Heart left ventricle (tissue), 16 donors: ENCODE data around the gene CYP19A1. TPM values are rescaled to one million over a fixed set of nuclear protein-coding genes. Genes with fewer than 3 reads are reported as not detected.
A peak's percentile ranks its signal among the peaks of the same experiment; 100 is the strongest.

Source experiments
- ATAC-seq, 4 donors: fragments of 200-7000 bp; cut with Tn5 transposase; one replicate each; pipeline ENCODE4 v1.9.1; 2020 to 2022; ENCODE audit warnings: moderate library complexity in 4 of 4, mild to moderate bottlenecking in 3 of 4, moderate number of reproducible peaks in 1 of 4
- DNase-seq, 5 donors: peaks; one replicate each; pipeline ENCODE4 v3.0.0-alpha.2; 2020
- H3K27ac ChIP-seq, 12 donors: fragments of 200-600 bp; sonication (generic) in 4 of 12; one replicate each; pipeline versions ENCODE4 v1.5.0 to v1.8.0; 2016 to 2022; ENCODE audit warnings: mild to moderate bottlenecking in 2 of 12
- H3K27me3 ChIP-seq, 9 donors: fragments of 200-600 bp; sonication (generic) in 2 of 9; one replicate each; pipeline versions ENCODE4 v1.5.1 to v1.8.0; 2016 to 2022; ENCODE audit warnings: mild to moderate bottlenecking in 3 of 9
- H3K36me3 ChIP-seq, 9 donors: fragments of 200-600 bp; sonication (generic) in 2 of 9; one replicate each; pipeline versions ENCODE4 v1.5.0 to v1.8.0; 2018 to 2022; ENCODE audit warnings: mild to moderate bottlenecking in 2 of 9
- H3K4me1 ChIP-seq, 12 donors: fragments of 200-600 bp; sonication (generic) in 4 of 12; one replicate each; pipeline versions ENCODE4 v1.5.0 to v1.8.0; 2016 to 2022; ENCODE audit warnings: mild to moderate bottlenecking in 3 of 12
- H3K4me3 ChIP-seq, 12 donors: fragments of 200-600 bp; sonication (generic) in 4 of 12; one replicate each; pipeline versions ENCODE4 v1.5.0 to v1.8.0; 2017 to 2022; ENCODE audit warnings: mild to moderate bottlenecking in 9 of 12, moderate library complexity in 4 of 12
- H3K9me3 ChIP-seq, 12 donors: fragments of 200-600 bp; sonication (generic) in 4 of 12; one replicate each; pipeline versions ENCODE4 v1.5.0 to v1.8.0; 2016 to 2022; ENCODE audit warnings: mild to moderate bottlenecking in 1 of 12
- CTCF ChIP-seq, 12 donors: fragments of 200-600 bp; sonication (generic) in 4 of 12; IDR thresholded peaks; one replicate each; pipeline versions ENCODE4 v1.5.0 to v1.8.0; 2018 to 2022; ENCODE audit warnings: antibody characterized with exemption in 12 of 12, mild to moderate bottlenecking in 5 of 12
- POLR2A ChIP-seq, 2 donors: fragments of 450-650 bp; IDR thresholded peaks; one replicate each; pipeline ENCODE4 v1.6.1; 2017; ENCODE audit warnings: antibody characterized with exemption in 2 of 2, mild to moderate bottlenecking in 2 of 2, moderate library complexity in 2 of 2
- WGBS, 4 donors: extraction: QIAGEN DNeasy Blood & Tissue Kit in 2 of 4; methylation state at CpG; one replicate each; pipeline versions ENCODE4 v1.1.5 to v1.1.7; 2013 to 2018; 5-methylcytosine and 5-hydroxymethylcytosine counted together
- intact Hi-C, 10 donors: fragments of 100-400 bp; cut with DNase I; formaldehyde crosslinking; loops; one replicate each; pipeline versions ENCODE4 v1.11.1 to v1.14.2; 2022
- polyA plus RNA-seq, 2 donors: library from polyadenylated mRNA; stranded (reverse); fragments of 200-250 nt; gene quantifications; one replicate each; pipeline ENCODE4 v1.2.3, GENCODE V29; 2013
- total RNA-seq, 9 donors: library from RNA; depleted of rRNA in 2 of 9; stranded (reverse); fragments of >200 nt in 2 of 9; fragmentation: NEBNext Ultra II Directional in 3 of 9; extraction: Animal tissue kit (Norgen Biotek cat#: 25700) in 3 of 9; gene quantifications; one replicate each; pipeline versions ENCODE4 v1.1.0 to v1.2.4, GENCODE V29; 2016 to 2023
- donor health status: ischemic (EF 13 %, LVEDD 7.1; RV severe dilation, severe dysfunction).
- donor health status: healthy with polysubstance abuse.
- donor health status: DM: no; HTN: yes; CAD: no.
- donor health status: DM: no; HTN: no; CAD: no.
- donor health status: ischemic (EF 25% LVEDD 6.9; RV normal size, moderate dysfunction).
- donor health status: ischemic (EF 25% LVEDD 5.7; RV mildly dilated, moderate dysfunction).
- donor health status: healthy.
- donor health status: DM: yes; HTN: yes; CAD: no.
- donor health status: ischemic (EF 35%, LVEDD 5.7; RV mildly dilated, moderate dysfunction).
- donor health status: nonischemic (EF 11% LVEDD 7.7; RV severe dilation, severe dysfunction).
- donor health status: DM: yes; HTN: yes; CAD: no.
- donor health status: PGD.
- donor health status: ischemic (EF 29% LVEDD 5.4; RV normal size, mild dysfunction).
- donor health status: nonischemic (EF 23%, LVEDD 6.1; RV moderate dilation, normal function).

The CYP19A1 gene
- total and polyA plus RNA-seq, 11 donors = 0.15 to 5.4 (median 0.60) TPM

GRCh38 chr15:51266656-51267050, 71.7 kb downstream of the CYP19A1 start:
- DNase-seq (no peak), ATAC-seq (peak in 1 of 4 donors; percentile 17)
- H3K27me3 ChIP-seq = peaks cover 0 to 29% (median 0%) of the 10 kb centered on the region in 9 donors
- peaks cover 0 to 21% (median 6%) of the 10 kb centered on the region in 12 donors for H3K4me1 ChIP-seq
- peak overlapping the region in 1 of 12 donors; percentile 4 for H3K27ac ChIP-seq
- no peaks in the 10 kb centered on the region for H3K9me3 ChIP-seq
- TF ChIP-seq POLR2A (IDR thresholded peaks at IDR 0.05) = no peak
- TF ChIP-seq CTCF (IDR thresholded peaks at IDR 0.05) = no peak
- H3K36me3 ChIP-seq = no peaks in the 10 kb centered on the region
- intact Hi-C loops = no loop called here
- 41 to 46% (median 45%) methylated on average over 9 of the region's 9 CpGs for WGBS, 4 donors
- H3K4me3 ChIP-seq = peak overlapping the region; percentile 28 to 64 (median 56)

GRCh38 chr15:51265037-51265555, 73.3 kb downstream of the CYP19A1 start:
- no peak for DNase-seq
- Histone ChIP-seq H3K36me3 (no peaks in the 10 kb centered on the region), H3K4me3 (no peak overlapping the region), H3K27me3 (peaks cover 0 to 29% (median 0%) of the 10 kb centered on the region in 9 donors), H3K4me1 (peaks cover 0 to 21% (median 6%) of the 10 kb centered on the region in 12 donors), H3K9me3 (no peaks in the 10 kb centered on the region), H3K27ac (no peak overlapping the region)
- 92 to 95% (median 94%) methylated on average over 5 of the region's 5 CpGs for WGBS, 4 donors
- TF ChIP-seq POLR2A (IDR thresholded peaks at IDR 0.05) = no peak
- TF ChIP-seq CTCF (IDR thresholded peaks at IDR 0.05) = no peak
- ATAC-seq = no peak
- intact Hi-C loops = no loop called here

GRCh38 chr15:51263726-51264125, 74.7 kb downstream of the CYP19A1 start:
- no peak overlapping the region for H3K27ac ChIP-seq
- peaks cover 0 to 22% (median 0%) of the 10 kb centered on the region in 9 donors for H3K27me3 ChIP-seq
- H3K4me3 ChIP-seq = no peak overlapping the region
- intact Hi-C loops = no loop called here
- no peak for DNase-seq
- H3K36me3 ChIP-seq = no peaks in the 10 kb centered on the region
- no peaks in the 10 kb centered on the region for H3K9me3 ChIP-seq
- no peak for ATAC-seq
- TF ChIP-seq POLR2A (IDR thresholded peaks at IDR 0.05) = no peak
- TF ChIP-seq CTCF (IDR thresholded peaks at IDR 0.05) = no peak
- peaks cover 0 to 21% (median 6%) of the 10 kb centered on the region in 12 donors for H3K4me1 ChIP-seq

GRCh38 chr15:51263116-51263515, 75.3 kb downstream of the CYP19A1 start:
- Histone ChIP-seq H3K27me3 (peaks cover 0 to 18% (median 0%) of the 10 kb centered on the region in 9 donors), H3K9me3 (no peaks in the 10 kb centered on the region), H3K4me3 (no peak overlapping the region), H3K4me1 (peaks cover 0 to 20% (median 6%) of the 10 kb centered on the region in 12 donors), H3K27ac (no peak overlapping the region), H3K36me3 (no peaks in the 10 kb centered on the region)
- ATAC-seq = no peak
- intact Hi-C loops = no loop called here
- no peak for DNase-seq
- TF ChIP-seq POLR2A (IDR thresholded peaks at IDR 0.05) (no peak), CTCF (IDR thresholded peaks at IDR 0.05) (no peak)
- WGBS, 4 donors = 67 to 86% (median 73%) methylated on average over 3 of the region's 3 CpGs
